Esophagus muscularis mucosa (tissue), 3 donors: ENCODE data around the gene PHF2.

Experiments
- POLR2A ChIP-seq: fragments of 450-650 bp; IDR thresholded peaks from one replicate; pipeline ENCODE4 v1.6.1; 2017; ENCODE audit warnings: antibody characterized with exemption, moderate library complexity, mild to moderate bottlenecking, low read depth
- TF ChIP-seq, protein P1 (sequence below), 3 experiments: fragments of 200-600 bp in 2 of 3; fragments of 450-650 bp in 1 of 3; sonication (generic) in 2 of 3; IDR thresholded peaks; one replicate each; pipeline ENCODE4 v1.5.1; 2017 to 2019; ENCODE audit warnings: antibody characterized with exemption in 3 of 3, mild to moderate bottlenecking in 2 of 3, moderate library complexity in 1 of 3

- TF ChIP-seq, protein P1, sequence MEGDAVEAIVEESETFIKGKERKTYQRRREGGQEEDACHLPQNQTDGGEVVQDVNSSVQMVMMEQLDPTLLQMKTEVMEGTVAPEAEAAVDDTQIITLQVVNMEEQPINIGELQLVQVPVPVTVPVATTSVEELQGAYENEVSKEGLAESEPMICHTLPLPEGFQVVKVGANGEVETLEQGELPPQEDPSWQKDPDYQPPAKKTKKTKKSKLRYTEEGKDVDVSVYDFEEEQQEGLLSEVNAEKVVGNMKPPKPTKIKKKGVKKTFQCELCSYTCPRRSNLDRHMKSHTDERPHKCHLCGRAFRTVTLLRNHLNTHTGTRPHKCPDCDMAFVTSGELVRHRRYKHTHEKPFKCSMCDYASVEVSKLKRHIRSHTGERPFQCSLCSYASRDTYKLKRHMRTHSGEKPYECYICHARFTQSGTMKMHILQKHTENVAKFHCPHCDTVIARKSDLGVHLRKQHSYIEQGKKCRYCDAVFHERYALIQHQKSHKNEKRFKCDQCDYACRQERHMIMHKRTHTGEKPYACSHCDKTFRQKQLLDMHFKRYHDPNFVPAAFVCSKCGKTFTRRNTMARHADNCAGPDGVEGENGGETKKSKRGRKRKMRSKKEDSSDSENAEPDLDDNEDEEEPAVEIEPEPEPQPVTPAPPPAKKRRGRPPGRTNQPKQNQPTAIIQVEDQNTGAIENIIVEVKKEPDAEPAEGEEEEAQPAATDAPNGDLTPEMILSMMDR (IDR thresholded peaks at IDR 0.05): no peak
- no peak for TF ChIP-seq POLR2A
These were observed 149.8 kb downstream of the PHF2 start for GRCh38 chr9:93726147-93726546.
